ENCODE data around the gene CRAMP1. TPM values are rescaled to one million over a fixed set of nuclear protein-coding genes. Genes with fewer than 3 reads are reported as not detected.

CRAMP1 gene
- total RNA-seq, 1 experiment from 2014 or later = 33.0 TPM

DNA sequence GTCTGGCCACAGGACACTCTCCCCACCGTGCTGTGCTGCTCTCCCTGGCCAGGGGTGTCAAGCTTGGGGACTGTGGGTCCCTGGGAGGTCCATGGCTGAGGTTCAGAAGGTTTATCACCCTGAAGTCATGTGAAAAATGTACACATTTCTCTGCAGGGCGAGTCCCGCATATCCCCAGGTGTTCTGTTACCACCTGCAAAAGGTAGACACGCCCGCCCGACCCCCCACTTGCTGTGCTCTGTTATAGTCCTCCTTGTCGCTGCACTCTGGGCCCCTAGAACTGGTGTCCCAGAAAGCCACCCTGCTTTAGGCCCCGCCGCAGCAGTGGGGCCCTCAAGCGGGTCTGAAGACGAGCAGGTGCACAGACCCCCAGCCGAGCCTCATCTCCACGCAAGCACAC, 77.7 kb downstream of the CRAMP1 start:
- no peaks in the 10 kb centered on the region for H3K27me3 ChIP-seq (replicated peaks; ENCODE audit: insufficient read depth, low read depth, low read length, poor library complexity)
- H3K36me3 ChIP-seq (ENCODE audit: insufficient read depth, low read length, poor library complexity, severe bottlenecking) = peaks cover 90% of the 10 kb centered on the region
- H3K9me3 ChIP-seq (ENCODE audit: low read depth, low read length, poor library complexity, severe bottlenecking) = no peaks in the 10 kb centered on the region
- ChIA-PET CTCF (no interaction called here), POLR2A (ENCODE audit: low non-redundant PET) (no interaction called here)
- no peak overlapping the region for H3K4me3 ChIP-seq (ENCODE audit: low read depth, low read length, poor library complexity, severe bottlenecking)
- no peak for DNase-seq (ENCODE audit: low spot score)
- no peak overlapping the region for H3K27ac ChIP-seq (ENCODE audit: low read depth, low read length, poor library complexity, severe bottlenecking)
- intact Hi-C loops (cut with micrococcal nuclease; ENCODE audit: unreplicated experiment) = no loop called here
- H3K4me1 ChIP-seq (ENCODE audit: insufficient read depth, low read length, poor library complexity, severe bottlenecking) = no peaks in the 10 kb centered on the region
- TF ChIP-seq EZH2 (IDR thresholded peaks at IDR 0.05; ENCODE audit: borderline replicate concordance, low read depth, low read length, poor library complexity, severe bottlenecking) = no peak
- TF ChIP-seq, protein P1, sequence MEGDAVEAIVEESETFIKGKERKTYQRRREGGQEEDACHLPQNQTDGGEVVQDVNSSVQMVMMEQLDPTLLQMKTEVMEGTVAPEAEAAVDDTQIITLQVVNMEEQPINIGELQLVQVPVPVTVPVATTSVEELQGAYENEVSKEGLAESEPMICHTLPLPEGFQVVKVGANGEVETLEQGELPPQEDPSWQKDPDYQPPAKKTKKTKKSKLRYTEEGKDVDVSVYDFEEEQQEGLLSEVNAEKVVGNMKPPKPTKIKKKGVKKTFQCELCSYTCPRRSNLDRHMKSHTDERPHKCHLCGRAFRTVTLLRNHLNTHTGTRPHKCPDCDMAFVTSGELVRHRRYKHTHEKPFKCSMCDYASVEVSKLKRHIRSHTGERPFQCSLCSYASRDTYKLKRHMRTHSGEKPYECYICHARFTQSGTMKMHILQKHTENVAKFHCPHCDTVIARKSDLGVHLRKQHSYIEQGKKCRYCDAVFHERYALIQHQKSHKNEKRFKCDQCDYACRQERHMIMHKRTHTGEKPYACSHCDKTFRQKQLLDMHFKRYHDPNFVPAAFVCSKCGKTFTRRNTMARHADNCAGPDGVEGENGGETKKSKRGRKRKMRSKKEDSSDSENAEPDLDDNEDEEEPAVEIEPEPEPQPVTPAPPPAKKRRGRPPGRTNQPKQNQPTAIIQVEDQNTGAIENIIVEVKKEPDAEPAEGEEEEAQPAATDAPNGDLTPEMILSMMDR (conservative IDR thresholded peaks at IDR 0.05; ENCODE audit: low read depth, low read length) = no peak
- no TSS peak for BruUV-seq (replicated peaks)

DNA sequence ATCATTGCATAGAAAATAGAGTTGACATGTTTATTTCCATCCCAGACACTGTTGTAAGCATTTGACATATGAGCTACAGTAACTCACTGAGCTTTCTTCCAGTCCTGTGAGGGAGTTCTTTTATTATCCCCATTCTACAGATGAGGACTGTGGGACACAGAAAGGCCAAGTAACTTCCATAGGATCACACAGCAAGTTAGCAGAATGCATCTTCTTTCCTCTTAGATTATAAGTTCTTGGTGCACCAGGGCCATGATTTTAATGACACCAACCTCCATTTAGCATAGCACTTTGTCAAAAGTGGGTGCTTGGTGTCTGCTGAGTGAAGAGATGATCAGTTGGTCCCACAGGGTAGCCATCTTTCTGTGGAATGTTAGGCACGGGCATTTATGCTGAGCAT, 78.7 kb downstream of the CRAMP1 start:
- BruUV-seq (replicated peaks) = no TSS peak
- Histone ChIP-seq H3K4me3 (ENCODE audit: low read depth, low read length, poor library complexity, severe bottlenecking) (no peak overlapping the region), H3K27me3 (replicated peaks; ENCODE audit: insufficient read depth, low read depth, low read length, poor library complexity) (no peaks in the 10 kb centered on the region), H3K36me3 (ENCODE audit: insufficient read depth, low read length, poor library complexity, severe bottlenecking) (peaks cover 90% of the 10 kb centered on the region), H3K4me1 (ENCODE audit: insufficient read depth, low read length, poor library complexity, severe bottlenecking) (no peaks in the 10 kb centered on the region), H3K27ac (ENCODE audit: low read depth, low read length, poor library complexity, severe bottlenecking) (no peak overlapping the region), H3K9me3 (ENCODE audit: low read depth, low read length, poor library complexity, severe bottlenecking) (no peaks in the 10 kb centered on the region)
- DNase-seq (ENCODE audit: low spot score) = no peak
- ChIA-PET CTCF (interaction anchor here (2.3 kb wide), 1 partner anchor 15 kb away, joined by 10 read pairs; the partner anchor contains the start of gene MAPK8IP3), POLR2A (ENCODE audit: low non-redundant PET) (no interaction called here)
- intact Hi-C loops (cut with micrococcal nuclease; ENCODE audit: unreplicated experiment) = no loop called here
- TF ChIP-seq, protein P1 (conservative IDR thresholded peaks at IDR 0.05; ENCODE audit: low read depth, low read length) = no peak
- no peak for TF ChIP-seq EZH2 (IDR thresholded peaks at IDR 0.05; ENCODE audit: borderline replicate concordance, low read depth, low read length, poor library complexity, severe bottlenecking)

DNA sequence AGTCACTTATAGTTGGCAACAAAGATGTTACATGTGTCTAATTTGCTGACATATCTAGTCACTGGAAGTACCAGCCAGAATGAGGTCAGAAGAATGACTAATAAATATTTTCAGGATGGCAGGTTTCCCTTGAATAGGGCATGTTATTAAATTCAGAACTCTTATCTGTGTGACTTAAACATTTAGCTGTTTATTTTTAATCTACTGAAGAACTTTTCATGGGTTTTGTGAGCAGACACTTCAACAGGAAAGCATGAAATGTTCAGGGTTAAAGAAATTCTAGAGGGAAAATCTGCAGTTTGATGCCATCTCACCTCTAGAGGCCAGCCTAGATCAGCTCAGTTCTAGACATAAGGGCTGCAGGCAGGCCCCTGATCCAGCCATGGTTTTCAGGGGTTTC, 79.1 kb downstream of the CRAMP1 start:
- H3K27me3 ChIP-seq (replicated peaks; ENCODE audit: insufficient read depth, low read depth, low read length, poor library complexity) = no peaks in the 10 kb centered on the region
- intact Hi-C loops (cut with micrococcal nuclease; ENCODE audit: unreplicated experiment) = no loop called here

More for the DNA sequence above, 79.1 kb downstream of the CRAMP1 start:
- ChIA-PET CTCF (interaction anchor here (2.3 kb wide), 1 partner anchor 15 kb away, joined by 10 read pairs; the partner anchor contains the start of gene MAPK8IP3), POLR2A (ENCODE audit: low non-redundant PET) (no interaction called here)
- no peak overlapping the region for H3K4me3 ChIP-seq (ENCODE audit: low read depth, low read length, poor library complexity, severe bottlenecking)
- no peaks in the 10 kb centered on the region for H3K9me3 ChIP-seq (ENCODE audit: low read depth, low read length, poor library complexity, severe bottlenecking)
- H3K27ac ChIP-seq (ENCODE audit: low read depth, low read length, poor library complexity, severe bottlenecking) = no peak overlapping the region
- no peak for TF ChIP-seq EZH2 (IDR thresholded peaks at IDR 0.05; ENCODE audit: borderline replicate concordance, low read depth, low read length, poor library complexity, severe bottlenecking)
- TF ChIP-seq, protein P1 (conservative IDR thresholded peaks at IDR 0.05; ENCODE audit: low read depth, low read length) = no peak
- DNase-seq (ENCODE audit: low spot score) = no peak
- H3K36me3 ChIP-seq (ENCODE audit: insufficient read depth, low read length, poor library complexity, severe bottlenecking) = peaks cover 90% of the 10 kb centered on the region
- BruUV-seq (replicated peaks) = no TSS peak
- no peaks in the 10 kb centered on the region for H3K4me1 ChIP-seq (ENCODE audit: insufficient read depth, low read length, poor library complexity, severe bottlenecking)

Measured in A673 (cell line).